GM06990 (cell line): ENCODE data around the gene ITGAL.
A peak's percentile ranks its signal among the peaks of the same experiment; 100 is the strongest.
"Not testable (repeated sequence)": the region's sequence is repeated elsewhere in the genome, so short reads cannot be mapped to it uniquely, and the experiment has no call there.

ENCODE experiments used
- DNase-seq: peaks from one replicate; pipeline ENCODE4 v3.0.0-alpha.2; 2011; ENCODE audit not compliant: insufficient read length; ENCODE audit errors: extremely low read depth
- H3K27me3 ChIP-seq: replicated peaks from 2 replicates; pipeline ENCODE4 v1.6.0; 2011; ENCODE audit warnings: low read length; ENCODE audit not compliant: control insufficient read depth, insufficient read depth
- H3K36me3 ChIP-seq: 2 replicates; pipeline ENCODE4 v1.5.1; 2011; ENCODE audit warnings: low read length; ENCODE audit not compliant: control insufficient read depth, insufficient read depth
- H3K4me3 ChIP-seq: replicated peaks from 2 replicates; pipeline ENCODE4 v1.5.1; 2011; ENCODE audit warnings: low read depth, mild to moderate bottlenecking, control low read depth, low read length
- CTCF ChIP-seq: IDR thresholded peaks from 2 replicates; pipeline ENCODE4 v1.5.1; 2011; ENCODE audit warnings: low read length, control low read depth, mild to moderate bottlenecking, inconsistent platforms; ENCODE audit not compliant: insufficient read depth, poor library complexity, severe bottlenecking

Gene ITGAL

GRCh38 chr16:30533748-30534367, 61.3 kb downstream of the ITGAL start:
- TF ChIP-seq CTCF, result no peak
- DNase-seq, result peak; percentile 72
- Histone ChIP-seq H3K27me3 (no peaks in the 10 kb centered on the region), H3K36me3 (peaks cover 5% of the 10 kb centered on the region), H3K4me3 (peak overlapping the region; percentile 86)

GRCh38 chr16:30534368-30535105, 62.0 kb downstream of the ITGAL start, which contains the start of gene ZNF747:
TSS of gene ZNF747 (minus strand) at chr16:30534858. CDS start at chr16:30534679, 179 bp downstream.
- peak; percentile 15 for TF ChIP-seq CTCF
- peak; percentile 89 for DNase-seq

GRCh38 chr16:30535106-30535776, 62.7 kb downstream of the ITGAL start:
- peaks cover 5% of the 10 kb centered on the region for H3K36me3 ChIP-seq
- no peak for DNase-seq
- H3K27me3 ChIP-seq, result no peaks in the 10 kb centered on the region
- no peak for TF ChIP-seq CTCF
- peak overlapping the region; percentile 86 for H3K4me3 ChIP-seq

More at GRCh38 chr16:30534368-30535105, 62.0 kb downstream of the ITGAL start, which contains the start of gene ZNF747:
- Histone ChIP-seq H3K27me3 (no peaks in the 10 kb centered on the region), H3K4me3 (peak within 1 kb of the TSS; percentile 86), H3K36me3 (peaks cover 5% of the 10 kb centered on the region)

- peak; percentile 84 for TF ChIP-seq CTCF
- no peaks in the 10 kb centered on the region for H3K27me3 ChIP-seq
- H3K4me3 ChIP-seq, result peak overlapping the region; percentile 86
- H3K36me3 ChIP-seq, result peaks cover 3% of the 10 kb centered on the region
- peak; percentile 80 for DNase-seq
Measured at GRCh38 chr16:30535777-30536190, 63.2 kb downstream of the ITGAL start.

- peak overlapping the region; percentile 86 for H3K4me3 ChIP-seq
Measured at GRCh38 chr16:30536391-30537024, 64.0 kb downstream of the ITGAL start.

More at GRCh38 chr16:30536391-30537024, 64.0 kb downstream of the ITGAL start:
- DNase-seq, H3K27me3 ChIP-seq, H3K36me3 ChIP-seq: not testable (repeated sequence)
